MM.1S (cell line): ENCODE measurements around the gene EPN2.

ENCODE experiments used
- DNase-seq: peaks from one replicate; pipeline ENCODE4 v3.0.0-alpha.2; 2015
- H2AFZ ChIP-seq: fragments of 300-600 bp; sonication (generic); 2 replicates; pipeline ENCODE4 v1.6.0; 2016; ENCODE audit warnings: antibody characterized with exemption, low read length
- H3F3A ChIP-seq: fragments of 300-600 bp; sonication (generic); 2 replicates; pipeline ENCODE4 v1.6.1; 2016; ENCODE audit warnings: mild to moderate bottlenecking, antibody characterized with exemption, low read length, moderate library complexity, mixed read lengths; ENCODE audit not compliant: insufficient read depth
- H3K27ac ChIP-seq: fragments of 300-600 bp; sonication (generic); 2 replicates; pipeline ENCODE4 v1.5.1; 2016; ENCODE audit warnings: mild to moderate bottlenecking, low read length
- H3K27me3 ChIP-seq: fragments of 300-600 bp; sonication (generic); replicated peaks from 2 replicates; pipeline ENCODE4 v1.6.0; 2016; ENCODE audit warnings: low read length; ENCODE audit not compliant: insufficient read depth
- H3K36me3 ChIP-seq: fragments of 300-600 bp; sonication (generic); replicated peaks from 2 replicates; pipeline ENCODE4 v1.6.1; 2016; ENCODE audit warnings: mild to moderate bottlenecking, low read length, mixed read lengths; ENCODE audit not compliant: insufficient read depth
- H3K4me1 ChIP-seq: fragments of 300-600 bp; sonication (generic); 2 replicates; pipeline ENCODE4 v1.6.1; 2016; ENCODE audit warnings: low read length, mixed read lengths
- H3K4me2 ChIP-seq: fragments of 300-600 bp; sonication (generic); 2 replicates; pipeline ENCODE4 v1.6.0; 2016; ENCODE audit warnings: low read depth, low read length
- H3K4me3 ChIP-seq: fragments of 300-600 bp; sonication (generic); 2 replicates; pipeline ENCODE4 v1.5.1; 2016; ENCODE audit warnings: low read length, mixed read lengths
- H3K79me2 ChIP-seq: fragments of 300-600 bp; sonication (generic); 2 replicates; pipeline ENCODE4 v1.6.1; 2016; ENCODE audit warnings: mixed run types, low read length, mixed read lengths
- H3K9ac ChIP-seq: fragments of 300-600 bp; sonication (generic); 2 replicates; pipeline ENCODE4 v1.6.1; 2016; ENCODE audit warnings: low read length, mixed read lengths
- H3K9me2 ChIP-seq: fragments of 300-600 bp; sonication (generic); replicated peaks from 2 replicates; pipeline ENCODE4 v1.6.1; 2016; ENCODE audit warnings: mild to moderate bottlenecking, low read length, mixed read lengths; ENCODE audit not compliant: insufficient read depth
- H3K9me3 ChIP-seq: fragments of 300-600 bp; sonication (generic); replicated peaks from 2 replicates; pipeline ENCODE4 v1.6.1; 2016; ENCODE audit warnings: mild to moderate bottlenecking, low read length, mixed read lengths; ENCODE audit not compliant: insufficient read depth
- H4K20me1 ChIP-seq: fragments of 300-600 bp; sonication (generic); 2 replicates; pipeline ENCODE4 v1.6.1; 2016; ENCODE audit warnings: mild to moderate bottlenecking, low read length, moderate library complexity, mixed read lengths; ENCODE audit not compliant: insufficient read depth
- CTCF ChIP-seq: fragments of 300-600 bp; sonication (generic); IDR thresholded peaks from 2 replicates; pipeline ENCODE4 v1.5.1; 2016; ENCODE audit warnings: antibody characterized with exemption, low read length, mixed read lengths
- EZH2 ChIP-seq: fragments of 300-600 bp; sonication (generic); optimal IDR thresholded peaks from 2 replicates; pipeline ENCODE3; 2017; ENCODE audit warnings: low read depth, mild to moderate bottlenecking, antibody characterized with exemption, low read length, mixed read lengths
- EZH2phosphoT487 ChIP-seq: fragments of 300-600 bp; sonication (generic); IDR thresholded peaks from 2 replicates; pipeline ENCODE4 v1.6.1; 2018; ENCODE audit warnings: antibody characterized with exemption, low read length

EPN2 gene

DNA sequence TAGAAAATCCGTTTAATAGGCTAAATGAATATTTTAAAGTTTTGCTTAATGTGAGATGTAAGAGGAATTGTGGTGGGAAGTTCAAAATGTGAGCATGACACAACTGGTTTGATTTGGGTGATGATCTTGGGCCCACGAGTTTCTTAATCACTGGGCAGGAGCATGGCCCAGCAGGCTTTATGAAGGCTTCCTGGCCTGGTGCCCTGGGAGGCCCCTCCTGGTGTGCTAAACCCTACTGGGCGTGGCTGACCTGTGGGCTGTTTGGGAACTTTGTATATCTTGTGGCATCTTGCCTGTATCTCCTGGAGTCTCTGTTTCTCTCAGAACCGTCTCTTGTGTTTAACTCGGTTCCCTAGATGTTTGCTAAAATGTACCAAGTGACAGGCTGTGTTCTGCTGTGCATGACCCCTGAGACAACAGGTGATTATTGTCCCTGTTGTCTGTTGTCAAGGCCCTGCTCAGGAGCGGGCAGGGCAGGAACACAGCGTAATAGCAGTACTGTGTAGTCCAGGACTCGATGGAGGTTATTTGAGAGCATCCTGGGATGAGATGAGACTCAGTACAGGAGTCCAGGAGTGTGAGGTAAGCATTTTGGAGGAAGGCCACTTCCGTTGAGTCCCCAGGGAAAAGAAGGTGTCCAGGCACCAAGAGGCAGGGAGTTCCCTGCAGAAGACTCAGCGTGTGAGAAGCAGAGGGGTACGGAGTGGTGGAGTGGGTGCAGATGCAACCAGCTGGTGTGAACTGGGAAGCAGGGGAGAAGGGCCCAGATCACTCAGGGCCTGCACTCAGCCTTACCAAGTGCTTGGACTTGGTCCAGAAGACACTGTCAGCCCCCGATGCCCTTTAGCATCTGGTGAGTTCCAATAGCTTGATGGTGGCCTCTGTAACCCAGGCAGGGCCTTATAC, 76.8 kb downstream of the EPN2 start:
- H3K9ac ChIP-seq, result no peak overlapping the region
- no peaks in the 10 kb centered on the region for H3K27me3 ChIP-seq
- peaks cover 11% of the 10 kb centered on the region for H3F3A ChIP-seq
- H3K4me3 ChIP-seq, result no peak overlapping the region
- no peak overlapping the region for H2AFZ ChIP-seq
- H3K9me2 ChIP-seq, result no peaks in the 10 kb centered on the region
- H3K79me2 ChIP-seq, result no peaks in the 10 kb centered on the region
- no peaks in the 10 kb centered on the region for H4K20me1 ChIP-seq
- DNase-seq, result no peak
- H3K9me3 ChIP-seq, result no peaks in the 10 kb centered on the region
- TF ChIP-seq EZH2phosphoT487 (no peak), EZH2 (no peak), CTCF (no peak)
- H3K27ac ChIP-seq, result no peak overlapping the region
- no peaks in the 10 kb centered on the region for H3K36me3 ChIP-seq
- no peak overlapping the region for H3K4me2 ChIP-seq
- peaks cover 32% of the 10 kb centered on the region for H3K4me1 ChIP-seq

DNA sequence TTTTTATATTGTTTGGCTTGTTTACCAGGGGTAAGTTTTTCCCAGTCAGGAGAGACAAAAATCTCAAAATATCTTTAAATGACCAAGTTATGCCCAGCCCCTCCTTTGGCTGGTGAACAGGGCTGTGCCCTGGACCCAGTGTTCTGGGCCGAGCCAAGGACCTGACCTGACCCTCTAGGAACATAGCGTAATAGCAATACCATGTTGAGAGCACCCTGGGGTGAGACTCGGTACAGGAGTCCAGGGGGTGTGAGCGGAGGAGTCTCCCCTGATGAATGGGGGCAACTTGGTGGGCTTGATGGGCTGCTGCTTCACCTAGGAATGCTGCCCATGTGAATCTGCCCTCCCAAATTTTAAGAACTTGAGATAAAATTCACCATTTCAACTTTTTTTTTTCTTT, 77.9 kb downstream of the EPN2 start:
- H2AFZ ChIP-seq, result no peak overlapping the region
- no peak overlapping the region for H3K9ac ChIP-seq
- TF ChIP-seq EZH2phosphoT487 (no peak), EZH2 (no peak), CTCF (no peak)
- no peak overlapping the region for H3K4me2 ChIP-seq
- H3K27ac ChIP-seq, result no peak overlapping the region
- H3K79me2 ChIP-seq, result no peaks in the 10 kb centered on the region
- DNase-seq, result no peak
- peaks cover 32% of the 10 kb centered on the region for H3K4me1 ChIP-seq
- no peaks in the 10 kb centered on the region for H3K27me3 ChIP-seq
- H3K36me3 ChIP-seq, result no peaks in the 10 kb centered on the region
- H3F3A ChIP-seq, result peaks cover 11% of the 10 kb centered on the region
- no peaks in the 10 kb centered on the region for H3K9me2 ChIP-seq
- no peak overlapping the region for H3K4me3 ChIP-seq
- no peaks in the 10 kb centered on the region for H3K9me3 ChIP-seq
- no peaks in the 10 kb centered on the region for H4K20me1 ChIP-seq

GRCh38 chr17:19316761-19317358, 79.7 kb downstream of the EPN2 start:
- H3K4me2 ChIP-seq, result peak overlapping the region; percentile 87

More at GRCh38 chr17:19316761-19317358, 79.7 kb downstream of the EPN2 start:
- Histone ChIP-seq H3K9me3 (no peaks in the 10 kb centered on the region), H3K36me3 (no peaks in the 10 kb centered on the region), H3K9me2 (no peaks in the 10 kb centered on the region), H3K4me3 (no peak overlapping the region), H3K27ac (peak overlapping the region; percentile 65), H3K9ac (peak overlapping the region; percentile 57; the same call in 1 of the 2 replicates), H3K79me2 (no peaks in the 10 kb centered on the region), H3F3A (peaks cover 8% of the 10 kb centered on the region), H2AFZ (peak overlapping the region; percentile 26), H3K4me1 (peaks cover 23% of the 10 kb centered on the region), H3K27me3 (no peaks in the 10 kb centered on the region), H4K20me1 (no peaks in the 10 kb centered on the region)
- no peak for TF ChIP-seq EZH2phosphoT487
- no peak for TF ChIP-seq EZH2
- TF ChIP-seq CTCF, result no peak
- DNase-seq, result no peak
